CD8-positive, alpha-beta memory T cell (primary cell): ENCODE measurements around the gene AP4E1. TPM values are rescaled to one million over a fixed set of nuclear protein-coding genes. Genes with fewer than 3 reads are reported as not detected.
A peak's percentile ranks its signal among the peaks of the same experiment; 100 is the strongest.

Source experiments
- CTCF ChIA-PET: fragments of 350-600 bp; sonication (Branson Sonifier 250); formaldehyde crosslinking; loops from one replicate; lab custom pipeline; 2021; ENCODE audit warnings: antibody characterized with exemption; lab: Charles Lee
- POLR2A ChIA-PET: fragments of 350-600 bp; sonication (Branson Sonifier 250); formaldehyde crosslinking; loops from one replicate; lab custom pipeline; 2021; ENCODE audit warnings: antibody characterized with exemption; lab: Charles Lee
- DNase-seq, 5 donors: peaks; one replicate each; pipeline versions ENCODE4 v3.0.0 to v3.0.0-alpha.2; 2020 to 2022; ENCODE audit warnings: mixed read lengths in 1 of 5
- H3K27ac ChIP-seq: one replicate; pipeline ENCODE4 v1.7.0; 2013; ENCODE audit warnings: low read depth, mild to moderate bottlenecking, low read length, moderate library complexity
- H3K27me3 ChIP-seq: 2 replicates; pipeline ENCODE4 v1.7.0; 2013; ENCODE audit warnings: low read length, mild to moderate bottlenecking; ENCODE audit not compliant: insufficient read depth, poor library complexity, severe bottlenecking
- H3K36me3 ChIP-seq: 2 replicates; pipeline ENCODE4 v1.7.0; 2013; ENCODE audit warnings: mild to moderate bottlenecking, low read length, moderate library complexity; ENCODE audit not compliant: insufficient read depth
- H3K4me1 ChIP-seq: 2 replicates; pipeline ENCODE4 v1.7.0; 2013; ENCODE audit warnings: mild to moderate bottlenecking, low read length, moderate library complexity; ENCODE audit not compliant: insufficient read depth
- H3K4me3 ChIP-seq: 2 replicates; pipeline ENCODE4 v1.7.0; 2013; ENCODE audit warnings: mild to moderate bottlenecking, low read length
- H3K9me3 ChIP-seq: 2 replicates; pipeline ENCODE4 v1.7.0; 2013; ENCODE audit warnings: mild to moderate bottlenecking, low read length
- H3K27ac Mint-ChIP-seq, 8 donors: one replicate each; pipeline ENCODE4 v1.8.0; 2020 to 2021; ENCODE audit warnings: mixed read lengths in 8 of 8, mild to moderate bottlenecking in 6 of 8, inconsistent platforms in 3 of 8, moderate library complexity in 3 of 8
- H3K27me3 Mint-ChIP-seq, 2 donors: one replicate each; pipeline ENCODE4 v1.8.0; 2020 to 2021; ENCODE audit warnings: mixed read lengths in 2 of 2, mild to moderate bottlenecking in 1 of 2, moderate library complexity in 1 of 2
- H3K36me3 Mint-ChIP-seq, 3 donors: one replicate each; pipeline ENCODE4 v1.8.0; 2020 to 2021; ENCODE audit warnings: mixed read lengths in 3 of 3, inconsistent platforms in 1 of 3, mild to moderate bottlenecking in 1 of 3
- H3K4me1 Mint-ChIP-seq, 3 donors: one replicate each; pipeline ENCODE4 v1.8.0; 2020 to 2021; ENCODE audit warnings: mixed read lengths in 3 of 3, inconsistent platforms in 1 of 3, mild to moderate bottlenecking in 1 of 3
- H3K4me3 Mint-ChIP-seq, 7 donors: one replicate each; pipeline ENCODE4 v1.8.0; 2020 to 2021; ENCODE audit warnings: mixed read lengths in 7 of 7, mild to moderate bottlenecking in 6 of 7, moderate library complexity in 4 of 7, inconsistent platforms in 2 of 7
- H3K9me3 Mint-ChIP-seq, 5 donors: one replicate each; pipeline ENCODE4 v1.8.0; 2020 to 2022; ENCODE audit warnings: mixed read lengths in 5 of 5, mild to moderate bottlenecking in 3 of 5, moderate library complexity in 2 of 5, inconsistent platforms in 1 of 5
- polyA plus RNA-seq: library from polyadenylated mRNA; unstranded; fragments of 300-500 nt; fragmentation: Illumina TruSeq; gene quantifications from one replicate; pipeline ENCODE4 v1.2.3, GENCODE V29; 2021
- total RNA-seq, 2 experiments: library from RNA; stranded (reverse); gene quantifications; one replicate each; pipeline ENCODE4 v1.2.3, GENCODE V29; 2021

Gene AP4E1
- total and polyA plus RNA-seq, 3 experiments from 2014 or later: 5.8 to 18.8 (median 16.5) TPM

GRCh38 chr15:50971115-50971514 lies 62.6 kb downstream of the AP4E1 start:
- H3K27ac Mint-ChIP-seq: peak overlapping the region in 1 of 8 donors; percentile 43
- POLR2A ChIA-PET: no interaction called here
- H3K27me3 ChIP-seq: no peaks in the 10 kb centered on the region
- H3K36me3 ChIP-seq: peaks cover 21% of the 10 kb centered on the region
- no peaks in the 10 kb centered on the region for H3K4me1 ChIP-seq
- H3K4me3 ChIP-seq: no peak overlapping the region
- peaks cover 6% of the 10 kb centered on the region for H3K9me3 ChIP-seq
- peaks cover 50 to 83% (median 82%) of the 10 kb centered on the region in 3 donors for H3K36me3 Mint-ChIP-seq
- peaks cover 4 to 20% (median 8%) of the 10 kb centered on the region in 3 donors for H3K4me1 Mint-ChIP-seq
- H3K27ac ChIP-seq: no peak overlapping the region
- peaks cover 23 to 62% (median 48%) of the 10 kb centered on the region in 5 donors for H3K9me3 Mint-ChIP-seq
- H3K27me3 Mint-ChIP-seq: peaks cover 0 to 2% of the 10 kb centered on the region in 2 donors
- CTCF ChIA-PET: no interaction called here
- H3K4me3 Mint-ChIP-seq: no peak overlapping the region
- no peak for DNase-seq

GRCh38 chr15:50971542-50971941 lies 63.1 kb downstream of the AP4E1 start:
- peaks cover 50 to 84% (median 82%) of the 10 kb centered on the region in 3 donors for H3K36me3 Mint-ChIP-seq
- CTCF ChIA-PET: no interaction called here

GRCh38 chr15:50973605-50974004 lies 65.1 kb downstream of the AP4E1 start:
- H3K4me1 Mint-ChIP-seq: peaks cover 4 to 20% (median 10%) of the 10 kb centered on the region in 3 donors
- no peaks in the 10 kb centered on the region for H3K27me3 ChIP-seq
- H3K4me3 Mint-ChIP-seq: no peak overlapping the region
- H3K27ac Mint-ChIP-seq: no peak overlapping the region
- H3K4me3 ChIP-seq: no peak overlapping the region
- peaks cover 0 to 2% of the 10 kb centered on the region in 2 donors for H3K27me3 Mint-ChIP-seq
- peaks cover 21% of the 10 kb centered on the region for H3K36me3 ChIP-seq
- no peaks in the 10 kb centered on the region for H3K4me1 ChIP-seq
- H3K27ac ChIP-seq: no peak overlapping the region
- DNase-seq: no peak
- POLR2A ChIA-PET: no interaction called here
- peaks cover 23 to 47% (median 39%) of the 10 kb centered on the region in 5 donors for H3K9me3 Mint-ChIP-seq
- H3K36me3 Mint-ChIP-seq: peaks cover 44 to 74% (median 67%) of the 10 kb centered on the region in 3 donors
- peaks cover 6% of the 10 kb centered on the region for H3K9me3 ChIP-seq
- CTCF ChIA-PET: no interaction called here

More at GRCh38 chr15:50971542-50971941, 63.1 kb downstream of the AP4E1 start:
- POLR2A ChIA-PET: no interaction called here
- Histone ChIP-seq H3K4me3 (no peak overlapping the region), H3K36me3 (peaks cover 21% of the 10 kb centered on the region), H3K4me1 (no peaks in the 10 kb centered on the region), H3K27ac (no peak overlapping the region), H3K27me3 (no peaks in the 10 kb centered on the region), H3K9me3 (peaks cover 6% of the 10 kb centered on the region)
- peak overlapping the region in 1 of 7 donors; percentile 25 for H3K4me3 Mint-ChIP-seq
- peaks cover 4 to 20% (median 10%) of the 10 kb centered on the region in 3 donors for H3K4me1 Mint-ChIP-seq
- H3K27me3 Mint-ChIP-seq: peaks cover 0 to 2% of the 10 kb centered on the region in 2 donors
- H3K27ac Mint-ChIP-seq: no peak overlapping the region
- peaks cover 23 to 59% (median 47%) of the 10 kb centered on the region in 5 donors for H3K9me3 Mint-ChIP-seq
- no peak for DNase-seq

- CTCF ChIA-PET: no interaction called here
- Histone ChIP-seq H3K27me3 (no peaks in the 10 kb centered on the region), H3K9me3 (peaks cover 6% of the 10 kb centered on the region), H3K4me1 (no peaks in the 10 kb centered on the region), H3K4me3 (no peak overlapping the region), H3K36me3 (peaks cover 4% of the 10 kb centered on the region), H3K27ac (no peak overlapping the region)
- Mint-ChIP-seq H3K4me1 (peaks cover 4 to 19% (median 10%) of the 10 kb centered on the region in 3 donors), H3K36me3 (peaks cover 36 to 68% (median 60%) of the 10 kb centered on the region in 3 donors), H3K4me3 (no peak overlapping the region), H3K9me3 (peaks cover 0 to 16% (median 6%) of the 10 kb centered on the region in 5 donors), H3K27ac (no peak overlapping the region), H3K27me3 (peaks cover 0 to 2% of the 10 kb centered on the region in 2 donors)
- DNase-seq: no peak
- POLR2A ChIA-PET: no interaction called here
Observed at GRCh38 chr15:50977162-50977561, 68.7 kb downstream of the AP4E1 start.

GRCh38 chr15:50978580-50978979 lies 70.1 kb downstream of the AP4E1 start:
- Mint-ChIP-seq H3K27me3 (peaks cover 0 to under 1% of the 10 kb centered on the region in 2 donors), H3K9me3 (peaks cover 2 to 8% (median 5%) of the 10 kb centered on the region in 5 donors), H3K27ac (peak overlapping the region in 1 of 8 donors; percentile 58), H3K4me3 (no peak overlapping the region), H3K4me1 (peaks cover 3 to 13% (median 10%) of the 10 kb centered on the region in 3 donors), H3K36me3 (peaks cover 37 to 67% (median 56%) of the 10 kb centered on the region in 3 donors)
- ChIA-PET CTCF (no interaction called here), POLR2A (no interaction called here)
- H3K4me3 ChIP-seq: no peak overlapping the region
- no peaks in the 10 kb centered on the region for H3K4me1 ChIP-seq
- no peak overlapping the region for H3K27ac ChIP-seq
- H3K36me3 ChIP-seq: no peaks in the 10 kb centered on the region
- H3K27me3 ChIP-seq: no peaks in the 10 kb centered on the region
- no peak for DNase-seq
- H3K9me3 ChIP-seq: no peaks in the 10 kb centered on the region

- no peaks in the 10 kb centered on the region for H3K27me3 ChIP-seq
- Mint-ChIP-seq H3K27me3 (no peaks in the 10 kb centered on the region), H3K9me3 (peaks cover 0 to 12% (median 3%) of the 10 kb centered on the region in 5 donors), H3K27ac (peak overlapping the region in 1 of 8 donors; percentile 92), H3K4me1 (peaks cover 1 to 10% (median 7%) of the 10 kb centered on the region in 3 donors), H3K4me3 (no peak overlapping the region), H3K36me3 (peaks cover 40 to 68% (median 57%) of the 10 kb centered on the region in 3 donors)
- POLR2A ChIA-PET: no interaction called here
- no peak for DNase-seq
- H3K9me3 ChIP-seq: no peaks in the 10 kb centered on the region
- H3K4me1 ChIP-seq: no peaks in the 10 kb centered on the region
- H3K27ac ChIP-seq: no peak overlapping the region
- H3K36me3 ChIP-seq: no peaks in the 10 kb centered on the region
- H3K4me3 ChIP-seq: no peak overlapping the region
- CTCF ChIA-PET: no interaction called here
Observed at GRCh38 chr15:50979041-50979440, 70.6 kb downstream of the AP4E1 start.

- Mint-ChIP-seq H3K4me3 (no peak overlapping the region), H3K27me3 (no peaks in the 10 kb centered on the region), H3K27ac (peak overlapping the region in 4 of 8 donors; percentile 29 to 59 (median 40)), H3K4me1 (peaks cover 0 to 6% (median 0%) of the 10 kb centered on the region in 3 donors), H3K9me3 (no peaks in the 10 kb centered on the region), H3K36me3 (peaks cover 5 to 60% (median 34%) of the 10 kb centered on the region in 3 donors)
- no peak overlapping the region for H3K27ac ChIP-seq
- H3K4me1 ChIP-seq: no peaks in the 10 kb centered on the region
- no peaks in the 10 kb centered on the region for H3K9me3 ChIP-seq
- H3K36me3 ChIP-seq: peaks cover 5% of the 10 kb centered on the region
- POLR2A ChIA-PET: no interaction called here
- H3K27me3 ChIP-seq: no peaks in the 10 kb centered on the region
- H3K4me3 ChIP-seq: no peak overlapping the region
- no peak for DNase-seq
- CTCF ChIA-PET: no interaction called here
Observed at GRCh38 chr15:50993598-50993997, 85.1 kb downstream of the AP4E1 start.

GRCh38 chr15:50996641-50997040 lies 88.2 kb downstream of the AP4E1 start:
- no peak overlapping the region for H3K4me3 Mint-ChIP-seq

More at GRCh38 chr15:50996641-50997040, 88.2 kb downstream of the AP4E1 start:
- CTCF ChIA-PET: no interaction called here
- Histone ChIP-seq H3K36me3 (no peaks in the 10 kb centered on the region), H3K9me3 (no peaks in the 10 kb centered on the region), H3K4me1 (no peaks in the 10 kb centered on the region), H3K4me3 (no peak overlapping the region), H3K27ac (no peak overlapping the region), H3K27me3 (no peaks in the 10 kb centered on the region)
- Mint-ChIP-seq H3K36me3 (peaks cover 13 to 71% (median 41%) of the 10 kb centered on the region in 3 donors), H3K9me3 (no peaks in the 10 kb centered on the region), H3K27ac (peak overlapping the region in 1 of 8 donors; percentile 14), H3K4me1 (no peaks in the 10 kb centered on the region), H3K27me3 (no peaks in the 10 kb centered on the region)
- POLR2A ChIA-PET: no interaction called here
- DNase-seq: no peak
